Activated CD4-positive, alpha-beta T cell treated with anti-CD3 and anti-CD28 coated beads, Interleukin-2, amount 10 ng/mL, durations not matched to agents 7 days and 5 days (primary cell): ENCODE results near the gene LLPH. TPM values are rescaled to one million over a fixed set of nuclear protein-coding genes. Genes with fewer than 3 reads are reported as not detected.
"Not testable (repeated sequence)": the region's sequence is repeated elsewhere in the genome, so short reads cannot be mapped to it uniquely, and the experiment has no call there.

Experiments
- CTCF ChIA-PET: fragments of 350-600 bp; sonication (Branson Sonifier 250); formaldehyde crosslinking; loops from one replicate; lab custom pipeline; 2021; ENCODE audit warnings: antibody characterized with exemption; lab: Charles Lee
- POLR2A ChIA-PET: fragments of 350-600 bp; sonication (Branson Sonifier 250); formaldehyde crosslinking; loops from one replicate; lab custom pipeline; 2021; ENCODE audit warnings: antibody characterized with exemption; lab: Charles Lee
- DNase-seq: peaks from one replicate; pipeline ENCODE4 v3.0.0-alpha.2; 2020
- H3K27ac Mint-ChIP-seq: one replicate; pipeline ENCODE4 v1.8.0; 2021; ENCODE audit warnings: mild to moderate bottlenecking, moderate library complexity, mixed read lengths
- H3K27me3 Mint-ChIP-seq: one replicate; pipeline ENCODE4 v1.8.0; 2021; ENCODE audit warnings: mixed read lengths
- H3K36me3 Mint-ChIP-seq: one replicate; pipeline ENCODE4 v1.8.0; 2021; ENCODE audit warnings: low read depth, mixed read lengths
- H3K4me1 Mint-ChIP-seq: one replicate; pipeline ENCODE4 v1.8.0; 2021; ENCODE audit warnings: mixed read lengths
- H3K4me3 Mint-ChIP-seq: one replicate; pipeline ENCODE4 v1.8.0; 2021; ENCODE audit warnings: mild to moderate bottlenecking, moderate library complexity, mixed read lengths
- H3K9me3 Mint-ChIP-seq: one replicate; pipeline ENCODE4 v1.8.0; 2021; ENCODE audit warnings: mixed read lengths
- total RNA-seq, 2 experiments: library from RNA; stranded (reverse); gene quantifications; one replicate each; pipeline ENCODE4 v1.2.3, GENCODE V29; 2021

The LLPH gene
- 10 to 100 TPM; 33.3 to 38.6 TPM for total RNA-seq

DNA sequence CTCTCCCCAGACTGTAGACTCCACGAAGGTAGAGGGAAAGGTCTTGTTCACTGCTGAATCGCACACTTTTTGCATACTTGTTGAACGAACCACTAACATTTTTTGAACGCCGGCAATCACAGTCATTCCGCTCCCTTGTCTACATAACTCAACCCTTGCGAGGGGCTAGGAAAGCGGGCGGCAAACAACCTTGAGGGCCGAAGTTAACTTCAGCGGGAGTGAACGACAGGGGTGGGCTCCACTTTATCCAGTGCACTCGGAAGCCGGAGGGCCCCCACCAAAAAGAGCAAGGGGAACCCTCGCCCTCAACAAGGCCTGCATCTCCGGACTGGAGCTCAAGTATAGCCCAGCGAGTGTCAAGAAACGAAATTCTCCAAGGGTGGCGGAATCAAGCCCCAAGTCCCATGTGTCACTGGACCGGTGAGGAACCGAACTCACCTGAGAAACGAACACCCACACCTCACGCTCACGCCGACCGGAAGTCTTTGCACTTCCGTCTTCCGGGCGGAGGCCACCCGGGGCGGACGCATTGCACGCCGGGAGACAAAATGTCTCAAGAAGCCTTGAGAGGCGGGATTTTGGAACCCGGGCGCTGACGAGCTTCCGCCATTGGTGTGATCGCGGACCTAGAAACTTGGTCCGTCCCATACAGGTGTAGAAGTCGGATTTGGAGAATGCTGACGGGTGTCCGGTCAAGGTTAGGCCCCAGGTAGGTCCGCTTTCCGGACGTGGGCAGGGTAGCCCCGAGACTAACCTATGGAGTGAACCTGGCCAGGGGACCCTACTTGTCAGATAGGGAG is at the start of gene LLPH:
TSS of gene LLPH (minus strand) at position 484 of the 800 bp plus-strand sequence. CDS start 1,644 bp downstream, outside the sequence.
- peaks cover 58% of the 10 kb centered on the region for H3K4me1 Mint-ChIP-seq
- H3K36me3 Mint-ChIP-seq: peaks cover 51% of the 10 kb centered on the region
- CTCF ChIA-PET: interaction anchor here (0.6 to 2.5 kb wide), 5 partner anchors 10 to 95 kb away, joined by 3 to 10 read pairs (median 4); no protein-coding TSS in a partner anchor
- H3K9me3 Mint-ChIP-seq: no peaks in the 10 kb centered on the region
- no peaks in the 10 kb centered on the region for H3K27me3 Mint-ChIP-seq
- peak within 1 kb of the TSS; percentile 94 for H3K4me3 Mint-ChIP-seq
- DNase-seq: peak; percentile 94
- H3K27ac Mint-ChIP-seq: peak within 1 kb of the TSS; percentile 98
- POLR2A ChIA-PET: interaction anchor here (1.2 kb wide), 1 partner anchor 39 kb away, joined by 5 read pairs; no protein-coding TSS in a partner anchor

DNA sequence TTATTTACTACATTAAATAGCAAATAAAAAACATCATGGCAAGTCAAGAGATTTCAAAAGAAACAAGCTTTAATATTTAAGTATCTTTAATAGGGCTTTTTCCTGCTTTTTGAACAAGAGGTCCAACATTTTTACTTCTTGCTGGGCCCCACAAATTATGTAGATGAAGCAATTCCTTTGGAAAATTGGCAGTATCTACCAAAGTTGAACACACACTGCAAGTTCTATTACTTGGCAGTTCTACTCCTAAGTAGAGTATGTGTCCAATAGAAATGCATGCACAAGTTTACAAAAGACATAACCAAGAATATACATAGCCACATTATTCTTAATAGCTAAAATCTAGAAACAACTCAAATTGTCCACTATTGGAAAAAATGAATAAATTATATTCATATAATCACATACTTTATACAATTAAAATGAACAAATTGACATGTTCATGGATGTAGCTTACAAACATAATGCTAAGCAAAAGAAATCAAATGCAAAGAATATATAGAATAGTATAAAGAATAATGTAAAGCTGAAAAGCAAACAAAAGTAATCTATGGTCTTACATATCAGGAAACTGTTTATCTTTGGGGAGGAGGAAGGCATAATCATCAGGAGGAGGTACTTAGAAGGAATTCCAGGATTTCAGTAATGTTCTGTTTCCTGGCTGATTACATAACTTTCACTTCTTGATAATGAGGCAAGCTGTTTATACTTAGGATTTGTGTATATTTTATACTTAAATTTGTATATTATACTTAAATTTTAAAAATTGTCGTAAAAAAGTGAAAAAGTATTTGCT is 45.8 kb upstream of the LLPH start:
- ChIA-PET POLR2A (interaction anchor here (1.0 kb wide), 1 partner anchor 12 kb away, joined by 3 read pairs; the partner anchor contains the start of gene IRAK3), CTCF (interaction anchor here (0.6 to 1.0 kb wide), 3 partner anchors 12 to 198 kb away, joined by 3 read pairs; partner anchors contain the start of gene IRAK3)
- no peak for DNase-seq
- H3K36me3 Mint-ChIP-seq: no peaks in the 10 kb centered on the region
- no peaks in the 10 kb centered on the region for H3K4me1 Mint-ChIP-seq
- H3K27ac Mint-ChIP-seq: no peak overlapping the region
- peaks cover 24% of the 10 kb centered on the region for H3K27me3 Mint-ChIP-seq
- H3K9me3 Mint-ChIP-seq: peaks cover 3% of the 10 kb centered on the region
- H3K4me3 Mint-ChIP-seq: no peak overlapping the region

DNA sequence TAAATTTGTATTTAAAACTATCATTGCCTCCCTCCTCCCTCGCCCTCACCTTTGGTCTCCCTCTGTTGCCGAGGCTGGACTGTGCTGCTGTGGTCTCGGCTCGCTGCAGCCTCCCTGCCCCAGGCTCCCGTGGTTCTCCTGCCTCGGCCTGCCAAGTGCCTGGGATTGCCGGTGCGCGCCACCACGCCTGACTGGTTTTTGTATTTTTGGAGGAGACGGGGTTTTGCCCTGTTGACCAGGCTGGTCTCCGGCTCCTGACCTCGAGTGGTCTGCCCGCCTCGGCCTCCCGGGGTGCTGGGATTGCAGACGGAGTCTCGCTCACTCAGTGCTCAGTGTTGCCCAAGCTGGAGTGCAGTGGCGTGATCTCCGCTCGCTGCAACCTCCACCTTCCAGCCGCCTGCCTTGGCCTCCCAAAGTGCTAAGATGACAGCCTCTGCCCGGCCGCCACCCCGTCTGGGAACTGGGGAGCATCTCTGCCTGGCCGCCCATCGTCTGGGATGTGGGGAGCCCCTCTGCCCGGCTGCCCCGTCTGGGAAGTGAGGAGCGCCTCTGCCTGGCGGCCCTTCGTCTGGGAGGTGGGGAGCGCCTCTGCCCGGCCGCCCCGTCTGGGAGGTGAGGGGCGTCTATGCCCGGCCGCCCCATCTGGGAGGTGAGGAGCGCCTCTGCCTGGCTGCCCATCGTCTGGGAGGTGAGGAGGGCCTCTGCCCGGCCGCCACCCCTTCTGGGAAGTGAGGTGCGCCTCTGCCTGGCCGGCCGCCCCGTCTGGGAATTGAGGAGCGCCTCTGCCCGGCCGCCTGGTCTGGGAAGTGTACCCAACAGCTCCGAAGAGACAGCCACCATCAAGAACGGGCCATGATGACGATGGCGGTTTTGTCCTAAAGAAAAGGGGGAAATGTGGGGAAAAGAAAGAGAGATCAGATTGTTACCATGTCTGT is 44.1 kb upstream of the LLPH start:
- Mint-ChIP-seq H3K4me1 (peaks cover 10% of the 10 kb centered on the region), H3K27me3 (peaks cover 24% of the 10 kb centered on the region)
- H3K36me3 Mint-ChIP-seq, POLR2A ChIA-PET, H3K9me3 Mint-ChIP-seq, DNase-seq, H3K4me3 Mint-ChIP-seq, H3K27ac Mint-ChIP-seq: not testable (repeated sequence)
- CTCF ChIA-PET: interaction anchor here (1.8 kb wide), 1 partner anchor 23 kb away, joined by 7 read pairs; no protein-coding TSS in a partner anchor

DNA sequence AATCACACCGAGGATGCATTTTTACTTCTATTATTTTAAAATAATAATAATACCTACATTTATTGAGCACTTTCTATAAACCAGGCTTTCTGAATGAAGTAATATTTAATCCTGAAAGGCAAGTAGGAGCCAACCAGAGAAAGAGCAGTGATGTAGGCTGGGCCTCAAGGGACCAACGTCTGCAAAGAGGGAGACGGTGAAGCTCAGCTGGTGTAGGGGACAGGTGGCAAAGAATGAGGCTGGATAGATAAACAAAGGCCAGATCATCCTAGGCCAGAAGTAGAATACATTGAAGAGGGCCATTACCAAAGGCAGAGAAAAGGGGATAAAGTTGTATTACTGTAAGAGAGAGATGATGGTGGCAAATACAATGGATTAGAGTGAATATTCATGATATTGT is 40.1 kb upstream of the LLPH start:
- H3K4me1 Mint-ChIP-seq: peaks cover 35% of the 10 kb centered on the region
- H3K36me3 Mint-ChIP-seq: peaks cover 33% of the 10 kb centered on the region
- ChIA-PET POLR2A (no interaction called here), CTCF (no interaction called here)
- H3K27ac Mint-ChIP-seq: peak overlapping the region; percentile 100
- DNase-seq: no peak
- H3K4me3 Mint-ChIP-seq: peak overlapping the region; percentile 94
- H3K27me3 Mint-ChIP-seq: no peaks in the 10 kb centered on the region
- peaks cover 15% of the 10 kb centered on the region for H3K9me3 Mint-ChIP-seq

DNA sequence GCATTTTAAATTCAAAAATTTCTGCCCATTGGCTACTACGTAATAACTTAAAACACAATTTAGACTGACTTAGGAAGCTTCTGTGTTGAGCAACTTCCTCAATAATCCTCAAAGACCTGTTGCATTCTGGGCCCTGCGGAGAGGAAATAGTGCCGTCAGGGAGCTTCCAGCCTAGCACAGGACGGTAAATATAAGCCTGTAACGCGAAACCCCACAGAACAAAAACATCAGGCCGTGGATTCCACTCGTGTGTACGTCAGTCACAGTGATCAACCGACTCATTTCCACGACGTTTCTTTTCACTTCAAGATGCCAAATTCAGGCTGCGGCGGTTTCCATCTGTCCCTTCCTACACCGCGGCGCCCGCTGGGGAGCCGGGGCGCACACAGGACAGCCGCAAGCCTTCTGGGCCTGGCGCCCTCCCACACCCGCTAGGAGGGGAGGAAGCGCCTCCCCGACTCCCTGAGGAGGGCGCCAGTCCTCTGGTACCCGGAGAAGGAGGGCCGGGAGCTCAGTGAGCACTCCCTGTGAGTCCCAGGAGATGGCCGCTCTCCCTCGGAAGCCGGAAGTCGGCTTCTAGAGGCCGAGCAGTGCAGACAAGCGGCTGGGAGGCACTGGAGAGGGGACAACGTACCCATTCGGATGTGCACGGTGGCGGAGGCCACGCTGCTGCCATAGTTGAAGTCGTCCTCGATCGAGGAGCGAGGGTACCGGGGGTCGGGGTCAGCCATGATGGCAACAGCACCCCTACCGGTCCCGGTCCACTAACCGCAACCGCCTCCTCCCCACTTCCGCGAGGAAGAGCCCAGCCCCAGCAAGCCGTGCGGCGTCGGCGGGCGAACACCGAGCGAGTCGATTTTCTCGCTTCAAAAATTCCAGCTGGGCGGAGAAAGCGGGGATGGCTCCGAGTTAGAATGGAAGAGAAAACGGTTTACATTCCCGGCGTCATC is 38.9 kb upstream of the LLPH start, which contains the start of gene TMBIM4:
TSS of gene TMBIM4 (minus strand) at position 776 of the 950 bp plus-strand sequence. CDS start at position 731, 45 bp downstream.
- ChIA-PET POLR2A (interaction anchor here (0.6 to 1.2 kb wide), 7 partner anchors 22 to 200 kb away, joined by 3 to 8 read pairs (median 3); partner anchors contain the start of genes HELB and LLPH), CTCF (interaction anchor here (1.0 to 2.2 kb wide), 5 partner anchors 11 to 249 kb away, joined by 3 to 15 read pairs (median 5); no protein-coding TSS in a partner anchor)
- peaks cover 21% of the 10 kb centered on the region for H3K9me3 Mint-ChIP-seq
- DNase-seq: peak; percentile 89
- H3K27ac Mint-ChIP-seq: peak within 1 kb of the TSS; percentile 100
- H3K27me3 Mint-ChIP-seq: no peaks in the 10 kb centered on the region
- peaks cover 42% of the 10 kb centered on the region for H3K4me1 Mint-ChIP-seq
- peaks cover 43% of the 10 kb centered on the region for H3K36me3 Mint-ChIP-seq
- H3K4me3 Mint-ChIP-seq: peak within 1 kb of the TSS; percentile 94

DNA sequence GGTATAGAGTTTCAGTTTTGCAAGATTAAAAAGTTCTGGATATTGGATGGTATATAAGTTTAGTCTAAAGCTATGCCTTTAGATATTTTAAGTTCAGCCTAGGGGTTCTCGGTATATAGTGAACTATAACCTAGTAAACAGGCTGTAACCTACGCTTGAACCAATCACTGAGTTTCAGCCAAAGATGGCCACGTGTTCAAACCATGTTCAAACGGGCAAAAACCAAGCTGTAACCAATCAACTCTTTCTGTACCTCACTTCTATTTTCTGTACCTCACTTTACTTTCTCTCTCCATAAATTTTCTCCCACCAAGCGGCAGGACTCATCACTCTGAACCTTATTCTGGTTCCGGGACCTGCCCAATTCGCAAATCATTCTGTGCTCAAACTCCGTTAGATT is 37.9 kb upstream of the LLPH start:
- DNase-seq: no peak
- Mint-ChIP-seq H3K27ac (peak overlapping the region; percentile 100), H3K4me1 (peaks cover 53% of the 10 kb centered on the region), H3K27me3 (no peaks in the 10 kb centered on the region), H3K4me3 (peak overlapping the region; percentile 94), H3K9me3 (peaks cover 25% of the 10 kb centered on the region), H3K36me3 (peaks cover 54% of the 10 kb centered on the region)
- ChIA-PET CTCF (interaction anchor here (0.8 to 2.2 kb wide), 3 partner anchors 9 to 230 kb away, joined by 4 to 15 read pairs (median 6); no protein-coding TSS in a partner anchor), POLR2A (interaction anchor here (0.9 to 1.1 kb wide), 2 partner anchors 28 to 38 kb away, joined by 3 to 5 read pairs; partner anchors contain the start of gene LLPH)

DNA sequence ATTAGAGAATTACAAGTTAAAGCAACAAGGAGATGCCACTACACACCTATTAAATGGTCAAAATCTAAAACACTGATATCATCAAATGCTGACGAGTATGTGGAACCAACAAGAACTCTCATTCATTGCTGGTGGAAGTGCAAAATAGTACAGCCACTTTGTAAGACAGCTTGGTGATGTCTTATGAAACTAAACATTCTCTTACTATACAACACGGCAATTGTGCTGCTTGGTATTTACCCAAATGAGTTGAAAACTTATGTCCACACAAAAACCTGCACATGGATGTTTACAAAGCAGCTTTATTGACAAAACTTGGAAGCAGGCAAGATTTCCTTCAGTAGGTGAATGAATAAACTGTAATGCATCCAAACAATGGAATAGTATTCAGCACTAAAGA is 36.0 kb upstream of the LLPH start:
- Mint-ChIP-seq H3K27ac (no peak overlapping the region), H3K27me3 (no peaks in the 10 kb centered on the region), H3K4me3 (no peak overlapping the region), H3K9me3 (peaks cover 28% of the 10 kb centered on the region), H3K36me3 (peaks cover 64% of the 10 kb centered on the region), H3K4me1 (peaks cover 56% of the 10 kb centered on the region)
- ChIA-PET CTCF (no interaction called here), POLR2A (no interaction called here)
- no peak for DNase-seq

DNA sequence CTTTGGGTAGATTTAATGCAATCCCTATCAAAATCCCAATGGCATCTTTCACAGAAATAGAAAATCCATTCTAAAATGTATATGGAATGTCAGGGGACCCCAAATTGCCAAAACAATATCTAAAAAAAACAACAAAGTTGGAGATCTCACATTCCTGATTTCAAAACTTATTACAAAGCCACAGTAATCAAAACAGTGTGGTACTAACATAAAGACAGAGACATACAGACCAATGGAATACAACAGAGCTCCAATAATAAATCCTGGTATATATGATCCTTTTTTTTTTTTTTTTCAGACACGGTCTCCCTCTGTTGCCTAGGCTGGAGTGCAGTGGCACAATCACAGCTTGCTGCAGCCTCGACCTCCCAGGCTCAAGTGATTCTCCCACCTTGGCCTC is 34.6 kb upstream of the LLPH start:
- DNase-seq: no peak
- peaks cover 48% of the 10 kb centered on the region for H3K4me1 Mint-ChIP-seq
- H3K9me3 Mint-ChIP-seq: peaks cover 28% of the 10 kb centered on the region
- ChIA-PET CTCF (no interaction called here), POLR2A (no interaction called here)
- peaks cover 75% of the 10 kb centered on the region for H3K36me3 Mint-ChIP-seq
- H3K4me3 Mint-ChIP-seq: no peak overlapping the region
- no peaks in the 10 kb centered on the region for H3K27me3 Mint-ChIP-seq
- H3K27ac Mint-ChIP-seq: no peak overlapping the region

DNA sequence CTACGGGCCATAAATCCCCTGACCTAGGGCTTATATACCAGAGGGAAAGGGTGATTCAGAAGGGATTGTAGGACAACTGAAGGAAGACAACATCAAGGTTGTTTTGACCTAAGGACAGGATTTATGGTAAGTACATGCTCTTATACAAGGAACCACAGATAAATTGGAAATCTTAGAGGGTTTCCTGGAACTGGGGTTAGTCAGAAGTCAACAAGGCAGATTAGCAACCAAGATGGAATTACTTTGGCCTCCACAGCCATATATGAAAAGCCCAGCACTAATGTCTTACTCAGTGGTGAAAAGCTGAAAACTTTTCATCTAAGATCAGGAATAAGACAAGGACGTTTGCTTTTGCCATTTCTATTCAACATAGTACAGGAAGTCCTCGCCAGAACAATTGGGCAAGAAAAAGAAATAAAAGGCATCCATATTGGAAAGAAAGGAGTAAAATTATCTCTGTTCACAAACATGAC is 33.8 kb upstream of the LLPH start:
- no peak overlapping the region for H3K27ac Mint-ChIP-seq

DNA sequence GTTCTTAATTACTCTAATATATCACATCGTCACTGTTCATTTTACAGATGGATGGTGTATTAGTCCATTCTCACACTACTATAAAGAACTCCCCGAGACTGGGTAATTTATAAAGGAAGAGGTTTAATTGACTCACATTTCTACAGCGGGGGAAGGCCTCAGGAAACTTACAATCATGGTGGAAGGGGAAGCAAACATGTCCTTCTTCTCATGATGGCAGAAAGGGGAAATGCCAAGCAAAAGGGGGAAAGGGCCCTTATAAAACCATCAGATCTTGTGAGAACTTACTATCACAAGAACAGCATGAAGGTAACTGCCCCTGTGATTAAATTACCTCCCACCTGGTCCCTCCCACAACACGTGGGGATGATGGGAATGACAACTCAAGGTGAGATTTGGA is 32.7 kb upstream of the LLPH start:
- H3K4me1 Mint-ChIP-seq: peaks cover 45% of the 10 kb centered on the region
- peaks cover 33% of the 10 kb centered on the region for H3K9me3 Mint-ChIP-seq
- ChIA-PET CTCF (no interaction called here), POLR2A (no interaction called here)
- H3K27ac Mint-ChIP-seq: no peak overlapping the region
- no peak overlapping the region for H3K4me3 Mint-ChIP-seq
- H3K36me3 Mint-ChIP-seq: peaks cover 82% of the 10 kb centered on the region
- H3K27me3 Mint-ChIP-seq: no peaks in the 10 kb centered on the region
- no peak for DNase-seq

More for the DNA sequence above, 33.8 kb upstream of the LLPH start:
- peaks cover 33% of the 10 kb centered on the region for H3K9me3 Mint-ChIP-seq
- no peak overlapping the region for H3K4me3 Mint-ChIP-seq
- CTCF ChIA-PET: no interaction called here
- H3K4me1 Mint-ChIP-seq: peaks cover 48% of the 10 kb centered on the region
- no peak for DNase-seq
- POLR2A ChIA-PET: no interaction called here
- no peaks in the 10 kb centered on the region for H3K27me3 Mint-ChIP-seq
- H3K36me3 Mint-ChIP-seq: peaks cover 82% of the 10 kb centered on the region

DNA sequence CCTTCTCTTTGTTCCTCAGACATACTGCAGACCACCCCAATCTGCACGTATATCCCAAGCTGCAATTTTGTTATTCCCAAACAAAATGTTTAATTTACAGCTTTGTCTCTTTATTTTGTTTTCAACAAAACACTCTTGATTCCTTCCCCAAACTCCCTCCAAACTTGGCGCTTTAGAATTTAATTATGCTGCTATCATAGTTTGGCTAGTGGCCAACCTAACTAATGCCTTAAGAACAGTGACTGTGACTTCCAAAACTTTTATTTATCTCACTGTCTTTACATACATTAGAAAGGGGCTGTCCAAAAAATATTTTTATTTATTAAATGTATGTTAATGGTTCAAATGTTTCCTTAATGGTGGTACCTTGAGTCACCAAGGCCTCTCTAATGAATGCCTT is 32.2 kb upstream of the LLPH start:
- no peak overlapping the region for H3K27ac Mint-ChIP-seq
- peaks cover 39% of the 10 kb centered on the region for H3K4me1 Mint-ChIP-seq
- CTCF ChIA-PET: no interaction called here
- no peak for DNase-seq
- no peak overlapping the region for H3K4me3 Mint-ChIP-seq
- H3K27me3 Mint-ChIP-seq: no peaks in the 10 kb centered on the region
- POLR2A ChIA-PET: no interaction called here
- H3K9me3 Mint-ChIP-seq: peaks cover 30% of the 10 kb centered on the region
- peaks cover 77% of the 10 kb centered on the region for H3K36me3 Mint-ChIP-seq
